ENCODE results near the gene MXRA7.
"Not testable (repeated sequence)": the region's sequence is repeated elsewhere in the genome, so short reads cannot be mapped to it uniquely, and the experiment has no call there.

Gene MXRA7

GRCh38 chr17:76751416-76751993 is 40.7 kb upstream of the MXRA7 start:
- H3K4me3 ChIP-seq (replicated peaks; ENCODE audit: low read depth, low read length), result no peak overlapping the region
- no peak for DNase-seq (ENCODE audit: low read depth)
- TF ChIP-seq, protein P1, sequence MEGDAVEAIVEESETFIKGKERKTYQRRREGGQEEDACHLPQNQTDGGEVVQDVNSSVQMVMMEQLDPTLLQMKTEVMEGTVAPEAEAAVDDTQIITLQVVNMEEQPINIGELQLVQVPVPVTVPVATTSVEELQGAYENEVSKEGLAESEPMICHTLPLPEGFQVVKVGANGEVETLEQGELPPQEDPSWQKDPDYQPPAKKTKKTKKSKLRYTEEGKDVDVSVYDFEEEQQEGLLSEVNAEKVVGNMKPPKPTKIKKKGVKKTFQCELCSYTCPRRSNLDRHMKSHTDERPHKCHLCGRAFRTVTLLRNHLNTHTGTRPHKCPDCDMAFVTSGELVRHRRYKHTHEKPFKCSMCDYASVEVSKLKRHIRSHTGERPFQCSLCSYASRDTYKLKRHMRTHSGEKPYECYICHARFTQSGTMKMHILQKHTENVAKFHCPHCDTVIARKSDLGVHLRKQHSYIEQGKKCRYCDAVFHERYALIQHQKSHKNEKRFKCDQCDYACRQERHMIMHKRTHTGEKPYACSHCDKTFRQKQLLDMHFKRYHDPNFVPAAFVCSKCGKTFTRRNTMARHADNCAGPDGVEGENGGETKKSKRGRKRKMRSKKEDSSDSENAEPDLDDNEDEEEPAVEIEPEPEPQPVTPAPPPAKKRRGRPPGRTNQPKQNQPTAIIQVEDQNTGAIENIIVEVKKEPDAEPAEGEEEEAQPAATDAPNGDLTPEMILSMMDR (IDR thresholded peaks at IDR 0.05; ENCODE audit: low read length, missing control alignments), result no peak

DNA sequence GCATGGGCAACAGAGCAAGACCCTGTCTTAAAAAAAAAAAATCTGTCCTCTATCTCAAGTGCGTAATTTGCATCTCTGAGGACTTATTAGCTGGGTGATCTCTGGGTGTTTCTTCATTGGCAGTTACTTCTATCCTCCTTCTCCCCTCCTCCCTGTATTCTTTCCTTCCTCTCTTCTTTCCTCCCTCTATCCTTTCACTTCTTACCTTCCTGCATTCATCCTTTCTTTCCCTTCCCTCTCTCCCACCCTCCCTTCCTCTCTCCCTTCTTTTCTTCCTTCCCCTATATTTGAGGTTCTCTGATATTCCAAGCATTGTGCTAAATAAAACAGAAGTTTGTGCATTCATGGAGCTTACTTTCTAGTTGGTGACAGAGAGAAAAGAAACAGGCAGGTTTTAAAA is 37.9 kb upstream of the MXRA7 start:
- TF ChIP-seq, protein P1 (IDR thresholded peaks at IDR 0.05; ENCODE audit: low read length, missing control alignments), result no peak
- no peak overlapping the region for H3K4me3 ChIP-seq (replicated peaks; ENCODE audit: low read depth, low read length)
- DNase-seq (ENCODE audit: low read depth), result no peak

DNA sequence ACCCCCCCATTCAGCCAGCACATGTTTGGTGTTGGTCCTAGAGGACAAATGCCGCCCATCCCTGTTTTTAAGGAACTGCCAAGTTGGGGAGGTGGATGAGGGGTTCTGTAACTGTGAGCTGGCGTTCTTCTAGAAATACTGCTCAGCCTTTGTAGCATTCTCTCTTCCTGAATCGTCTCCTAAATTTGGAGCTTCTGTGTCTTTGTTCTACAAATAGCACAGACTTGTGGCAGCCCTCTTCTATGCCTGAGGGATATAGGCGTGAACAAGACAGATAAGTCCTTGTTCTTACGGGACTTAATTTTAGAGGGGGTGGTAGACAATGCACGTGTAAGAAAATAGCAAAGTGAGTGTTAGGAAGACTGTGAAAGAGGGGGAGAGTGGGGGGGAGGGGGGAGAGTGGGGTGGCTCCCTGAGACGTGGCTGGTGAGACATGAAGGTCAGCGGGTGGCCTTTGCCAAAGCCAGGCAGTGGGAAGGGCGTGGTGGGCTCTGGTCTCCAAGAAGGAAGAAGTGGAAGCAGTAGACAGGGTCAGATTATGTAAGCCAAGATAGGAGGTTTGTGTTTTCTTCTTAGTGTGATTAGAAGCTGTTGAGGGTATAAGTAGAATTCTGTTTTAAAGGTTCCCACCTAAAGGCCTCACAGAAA is 37.1 kb upstream of the MXRA7 start:
- H3K4me3 ChIP-seq (replicated peaks; ENCODE audit: low read depth, low read length), result no peak overlapping the region
- TF ChIP-seq, protein P1 (IDR thresholded peaks at IDR 0.05; ENCODE audit: low read length, missing control alignments), result no peak
- no peak for DNase-seq (ENCODE audit: low read depth)

GRCh38 chr17:76745785-76746184 is 35.0 kb upstream of the MXRA7 start:
- not testable (repeated sequence) for DNase-seq (ENCODE audit: low read depth); H3K4me3 ChIP-seq (replicated peaks; ENCODE audit: low read depth, low read length)

GRCh38 chr17:76744747-76745146 is 34.0 kb upstream of the MXRA7 start:
- TF ChIP-seq, protein P1 (IDR thresholded peaks at IDR 0.05; ENCODE audit: low read length, missing control alignments), result no peak
- H3K4me3 ChIP-seq (replicated peaks; ENCODE audit: low read depth, low read length), result no peak overlapping the region
- DNase-seq (ENCODE audit: low read depth), result no peak

DNA sequence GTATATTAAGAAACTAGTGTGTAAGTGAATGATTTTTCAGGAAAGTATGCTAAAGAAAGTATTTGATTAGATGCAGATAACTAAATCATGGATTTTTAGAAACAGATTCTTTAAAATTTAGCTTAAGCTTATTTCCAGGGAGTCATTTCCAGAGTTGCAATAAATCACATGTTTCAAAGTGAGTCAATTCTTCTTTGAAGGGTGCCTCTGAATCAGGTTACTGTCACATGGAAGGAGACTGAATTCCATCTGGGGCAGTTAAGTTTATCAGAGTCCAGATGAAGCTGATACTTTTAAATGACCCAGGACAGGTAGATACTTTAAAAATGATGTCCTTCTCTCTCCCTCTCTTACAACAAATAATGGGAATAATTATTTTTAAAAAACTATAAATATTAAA is 32.2 kb upstream of the MXRA7 start:
- H3K4me3 ChIP-seq (replicated peaks; ENCODE audit: low read depth, low read length), result no peak overlapping the region
- TF ChIP-seq, protein P1 (IDR thresholded peaks at IDR 0.05; ENCODE audit: low read length, missing control alignments), result no peak
- no peak for DNase-seq (ENCODE audit: low read depth)

GRCh38 chr17:76740329-76741118 is 29.8 kb upstream of the MXRA7 start:
- TF ChIP-seq, protein P1 (IDR thresholded peaks at IDR 0.05; ENCODE audit: low read length, missing control alignments), result no peak
- DNase-seq (ENCODE audit: low read depth), result peak; percentile 60
- H3K4me3 ChIP-seq (replicated peaks; ENCODE audit: low read depth, low read length), result no peak overlapping the region

GRCh38 chr17:76739568-76740115 is 28.9 kb upstream of the MXRA7 start:
- not testable (repeated sequence) for DNase-seq (ENCODE audit: low read depth); H3K4me3 ChIP-seq (replicated peaks; ENCODE audit: low read depth, low read length)

All from fibroblast of pulmonary artery (primary cell).